ENCODE results near the gene TMCC3. TPM values are rescaled to one million over a fixed set of nuclear protein-coding genes. Genes with fewer than 3 reads are reported as not detected.
A peak's percentile ranks its signal among the peaks of the same experiment; 100 is the strongest.

TMCC3 gene
- total RNA-seq, 4 donors from 2014 or later: 12.4 to 47.3 (median 32.7) TPM

GRCh38 chr12:94673496-94673895 lies 23.1 kb upstream of the TMCC3 start:
- peak overlapping the region; percentile 4 to 42 for H3K27ac ChIP-seq
- intact Hi-C loops (cut with DNase I; ENCODE audit: low total_unique reads): no loop called here
- no peaks in the 10 kb centered on the region for H3K4me1 ChIP-seq
- TF ChIP-seq CTCF (IDR thresholded peaks at IDR 0.05) (no peak), POLR2A (IDR thresholded peaks at IDR 0.05) (no peak)
- H3K27me3 ChIP-seq: no peaks in the 10 kb centered on the region
- H3K36me3 ChIP-seq: no peaks in the 10 kb centered on the region
- no peak for DNase-seq
- no peaks in the 10 kb centered on the region for H3K9me3 ChIP-seq
- H3K4me3 ChIP-seq: no peak overlapping the region

GRCh38 chr12:94671917-94672316 lies 21.6 kb upstream of the TMCC3 start:
- DNase-seq: no peak
- intact Hi-C loops (cut with DNase I; ENCODE audit: low total_unique reads): no loop called here
- Histone ChIP-seq H3K36me3 (no peaks in the 10 kb centered on the region), H3K4me1 (no peaks in the 10 kb centered on the region), H3K9me3 (no peaks in the 10 kb centered on the region), H3K27me3 (no peaks in the 10 kb centered on the region), H3K27ac (no peak overlapping the region), H3K4me3 (no peak overlapping the region)
- no peak for TF ChIP-seq POLR2A (IDR thresholded peaks at IDR 0.05)

- Histone ChIP-seq H3K27ac (no peak overlapping the region), H3K4me1 (no peaks in the 10 kb centered on the region), H3K4me3 (no peak overlapping the region), H3K27me3 (no peaks in the 10 kb centered on the region), H3K36me3 (no peaks in the 10 kb centered on the region), H3K9me3 (no peaks in the 10 kb centered on the region)
- TF ChIP-seq CTCF (IDR thresholded peaks at IDR 0.05): no peak
- no peak for TF ChIP-seq POLR2A (IDR thresholded peaks at IDR 0.05)
- DNase-seq: no peak
- intact Hi-C loops (cut with DNase I; ENCODE audit: low total_unique reads): no loop called here
Measured at GRCh38 chr12:94670898-94671297, 20.5 kb upstream of the TMCC3 start.

GRCh38 chr12:94670075-94670474 lies 19.7 kb upstream of the TMCC3 start:
- H3K27ac ChIP-seq: no peak overlapping the region
- no peak for DNase-seq
- H3K9me3 ChIP-seq: no peaks in the 10 kb centered on the region
- intact Hi-C loops (cut with DNase I; ENCODE audit: low total_unique reads): no loop called here
- no peaks in the 10 kb centered on the region for H3K4me1 ChIP-seq
- H3K27me3 ChIP-seq: no peaks in the 10 kb centered on the region
- TF ChIP-seq CTCF (IDR thresholded peaks at IDR 0.05) (no peak), POLR2A (IDR thresholded peaks at IDR 0.05) (no peak)
- no peak overlapping the region for H3K4me3 ChIP-seq
- H3K36me3 ChIP-seq: no peaks in the 10 kb centered on the region

- no peaks in the 10 kb centered on the region for H3K36me3 ChIP-seq
- TF ChIP-seq CTCF (IDR thresholded peaks at IDR 0.05): no peak
- no peak for TF ChIP-seq POLR2A (IDR thresholded peaks at IDR 0.05)
Measured at GRCh38 chr12:94667031-94667540, 16.7 kb upstream of the TMCC3 start.

GRCh38 chr12:94666158-94666557 lies 15.8 kb upstream of the TMCC3 start:
- Histone ChIP-seq H3K27ac (no peak overlapping the region), H3K9me3 (no peaks in the 10 kb centered on the region), H3K4me3 (no peak overlapping the region), H3K4me1 (no peaks in the 10 kb centered on the region), H3K36me3 (no peaks in the 10 kb centered on the region), H3K27me3 (no peaks in the 10 kb centered on the region)
- no peak for DNase-seq
- intact Hi-C loops (cut with DNase I; ENCODE audit: low total_unique reads): no loop called here
- TF ChIP-seq CTCF (IDR thresholded peaks at IDR 0.05) (no peak), POLR2A (IDR thresholded peaks at IDR 0.05) (no peak)

More at GRCh38 chr12:94667031-94667540, 16.7 kb upstream of the TMCC3 start:
- DNase-seq: no peak
- H3K4me3 ChIP-seq: no peak overlapping the region
- H3K27ac ChIP-seq: no peak overlapping the region
- no peaks in the 10 kb centered on the region for H3K9me3 ChIP-seq
- no peaks in the 10 kb centered on the region for H3K4me1 ChIP-seq
- H3K27me3 ChIP-seq: no peaks in the 10 kb centered on the region
- intact Hi-C loops (cut with DNase I; ENCODE audit: low total_unique reads): no loop called here

All from uterus (tissue), 4 donors.